ENCODE data around the gene ARL13B.
"Not testable (repeated sequence)": the region's sequence is repeated elsewhere in the genome, so short reads cannot be mapped to it uniquely, and the experiment has no call there.

ARL13B gene

GRCh38 chr3:93979850-93980676 lies at the start of gene ARL13B:
TSS of gene ARL13B (plus strand) at chr3:93980155. CDS start at chr3:93980424, 269 bp downstream.
- peak; percentile 96 for DNase-seq

- DNase-seq = no peak
These were observed 48.2 kb upstream of the ARL13B start for GRCh38 chr3:93931597-93932229.

GRCh38 chr3:93934366-93935046 lies 45.4 kb upstream of the ARL13B start:
- no peak for DNase-seq

- no peak for DNase-seq
These were observed 43.4 kb upstream of the ARL13B start for GRCh38 chr3:93936549-93936948.

- DNase-seq = not testable (repeated sequence)
These were observed 42.5 kb upstream of the ARL13B start for GRCh38 chr3:93937485-93937884.

GRCh38 chr3:93949958-93950357 lies 30.0 kb upstream of the ARL13B start:
- DNase-seq = not testable (repeated sequence)

- DNase-seq = no peak
These were observed 18.9 kb upstream of the ARL13B start for GRCh38 chr3:93961026-93961425.

- DNase-seq = no peak
These were observed 18.5 kb upstream of the ARL13B start for GRCh38 chr3:93961489-93961888.

GRCh38 chr3:93962798-93963197 lies 17.2 kb upstream of the ARL13B start:
- DNase-seq = no peak

GRCh38 chr3:93965106-93965505 lies 14.8 kb upstream of the ARL13B start:
- not testable (repeated sequence) for DNase-seq

- DNase-seq = no peak
These were observed 10.5 kb upstream of the ARL13B start for GRCh38 chr3:93969443-93969842.

- peak; percentile 5 for DNase-seq
These were observed 10.0 kb upstream of the ARL13B start for GRCh38 chr3:93969997-93970396.

- DNase-seq = peak; percentile 59
These were observed 6.5 kb upstream of the ARL13B start, which contains the start of gene PROS1 for GRCh38 chr3:93973131-93974126. TSS of gene PROS1 (minus strand) at chr3:93973896. CDS start at chr3:93973749, 147 bp downstream.

GRCh38 chr3:93981649-93982048 lies 1.7 kb downstream of the ARL13B start:
- DNase-seq = no peak

- DNase-seq = no peak
These were observed 3.5 kb downstream of the ARL13B start for GRCh38 chr3:93983408-93983807.

GRCh38 chr3:93984618-93985017 lies 4.7 kb downstream of the ARL13B start:
- DNase-seq = no peak

GRCh38 chr3:93988283-93988682 lies 8.3 kb downstream of the ARL13B start:
- no peak for DNase-seq

- no peak for DNase-seq
These were observed 8.8 kb downstream of the ARL13B start for GRCh38 chr3:93988764-93989163.

GRCh38 chr3:93989241-93989640 lies 9.3 kb downstream of the ARL13B start:
- no peak for DNase-seq

GRCh38 chr3:93991631-93992030 lies 11.7 kb downstream of the ARL13B start:
- no peak for DNase-seq

- no peak for DNase-seq
These were observed 12.3 kb downstream of the ARL13B start for GRCh38 chr3:93992207-93992606.

GRCh38 chr3:93994056-93994455 lies 14.1 kb downstream of the ARL13B start:
- DNase-seq = no peak
